Measurements from ENCODE around the gene ADIPOR2.

DNA sequence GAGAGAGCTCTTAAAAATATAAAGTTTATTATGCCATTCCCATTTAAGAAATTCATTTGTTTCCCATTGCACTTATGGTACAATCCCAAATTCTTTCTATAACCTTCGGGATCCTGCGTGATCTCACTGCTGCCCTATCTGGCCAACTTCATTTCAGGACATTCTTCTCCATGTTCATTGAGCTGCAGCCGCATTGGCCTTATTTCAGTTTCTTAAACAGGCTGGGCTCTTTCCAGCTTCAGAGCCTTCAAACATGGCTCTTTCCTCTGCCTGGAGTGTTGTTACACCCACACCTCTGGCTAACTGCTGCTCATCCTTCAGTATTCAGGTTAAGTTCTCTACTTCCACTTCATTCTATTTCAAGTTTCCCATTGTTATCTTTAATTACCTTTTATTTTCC lies 71.0 kb downstream of the ADIPOR2 start:
- TF ChIP-seq, protein P1, sequence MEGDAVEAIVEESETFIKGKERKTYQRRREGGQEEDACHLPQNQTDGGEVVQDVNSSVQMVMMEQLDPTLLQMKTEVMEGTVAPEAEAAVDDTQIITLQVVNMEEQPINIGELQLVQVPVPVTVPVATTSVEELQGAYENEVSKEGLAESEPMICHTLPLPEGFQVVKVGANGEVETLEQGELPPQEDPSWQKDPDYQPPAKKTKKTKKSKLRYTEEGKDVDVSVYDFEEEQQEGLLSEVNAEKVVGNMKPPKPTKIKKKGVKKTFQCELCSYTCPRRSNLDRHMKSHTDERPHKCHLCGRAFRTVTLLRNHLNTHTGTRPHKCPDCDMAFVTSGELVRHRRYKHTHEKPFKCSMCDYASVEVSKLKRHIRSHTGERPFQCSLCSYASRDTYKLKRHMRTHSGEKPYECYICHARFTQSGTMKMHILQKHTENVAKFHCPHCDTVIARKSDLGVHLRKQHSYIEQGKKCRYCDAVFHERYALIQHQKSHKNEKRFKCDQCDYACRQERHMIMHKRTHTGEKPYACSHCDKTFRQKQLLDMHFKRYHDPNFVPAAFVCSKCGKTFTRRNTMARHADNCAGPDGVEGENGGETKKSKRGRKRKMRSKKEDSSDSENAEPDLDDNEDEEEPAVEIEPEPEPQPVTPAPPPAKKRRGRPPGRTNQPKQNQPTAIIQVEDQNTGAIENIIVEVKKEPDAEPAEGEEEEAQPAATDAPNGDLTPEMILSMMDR (IDR thresholded peaks at IDR 0.05; ENCODE audit: low read length) = no peak
- TF ChIP-seq EZH2 (IDR thresholded peaks at IDR 0.05; ENCODE audit: borderline replicate concordance, low read length) = no peak

All from OCI-LY1 (cell line).